ENCODE results near the gene CLEC4F. TPM values are rescaled to one million over a fixed set of nuclear protein-coding genes. Genes with fewer than 3 reads are reported as not detected.

Gene CLEC4F
- total RNA-seq, 1 experiment from 2014 or later: not detected

DNA sequence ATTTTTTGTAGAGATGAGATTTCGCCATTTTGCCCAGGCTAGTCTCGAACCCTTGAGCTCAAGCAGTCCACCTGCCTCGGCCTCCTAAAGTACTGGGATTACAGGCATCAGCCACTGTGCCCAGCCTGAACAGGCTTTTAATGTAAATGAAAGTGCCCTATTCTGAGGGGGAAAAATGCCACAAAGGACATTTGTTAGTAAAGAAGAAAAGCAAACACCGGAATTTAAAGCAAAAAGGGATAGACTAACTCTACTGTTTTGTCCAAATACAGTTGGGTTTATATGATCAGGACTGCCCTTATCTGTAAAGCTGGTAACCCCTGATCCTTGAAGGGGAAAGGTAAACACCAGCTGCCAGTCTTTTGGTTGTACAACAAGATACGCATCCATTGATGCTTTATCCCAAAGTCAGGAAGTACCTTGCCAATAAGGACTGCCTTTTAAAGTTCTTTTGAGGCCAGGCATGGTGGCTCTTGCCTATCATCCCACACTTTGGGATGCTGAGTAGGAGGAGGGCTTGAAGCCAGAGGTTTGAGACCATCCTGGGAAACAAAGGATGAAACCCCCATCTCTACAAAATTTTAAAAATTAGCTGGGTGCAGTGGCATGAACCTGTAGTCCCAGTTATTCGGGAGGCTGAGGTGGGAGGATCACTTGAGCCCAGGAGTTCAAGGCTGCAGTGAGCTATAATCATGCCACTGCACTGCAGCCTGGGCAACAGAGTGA is 13.1 kb downstream of the CLEC4F start:
- H3K4me1 Mint-ChIP-seq: no peaks in the 10 kb centered on the region
- H3K36me3 Mint-ChIP-seq: no peaks in the 10 kb centered on the region
- H3K4me3 Mint-ChIP-seq: no peak overlapping the region
- DNase-seq (ENCODE audit: low spot score) (no peak), ATAC-seq (no peak)
- ChIA-PET POLR2A (no interaction called here), CTCF (interaction anchor here (1.0 kb wide), 1 partner anchor 18 kb away, joined by 3 read pairs; no protein-coding TSS in a partner anchor)
- no peaks in the 10 kb centered on the region for H3K9me3 Mint-ChIP-seq
- H3K27ac Mint-ChIP-seq: no peak overlapping the region
- TF ChIP-seq ZNF423 (CRISPR knock-in tag; IDR thresholded peaks at IDR 0.05): no peak
- TF ChIP-seq ZNF138 (CRISPR knock-in tag; conservative IDR thresholded peaks at IDR 0.05): no peak
- TF ChIP-seq ELF4 (CRISPR knock-in tag; IDR thresholded peaks at IDR 0.05; ENCODE audit: low read depth): no peak
- TF ChIP-seq, protein P1, sequence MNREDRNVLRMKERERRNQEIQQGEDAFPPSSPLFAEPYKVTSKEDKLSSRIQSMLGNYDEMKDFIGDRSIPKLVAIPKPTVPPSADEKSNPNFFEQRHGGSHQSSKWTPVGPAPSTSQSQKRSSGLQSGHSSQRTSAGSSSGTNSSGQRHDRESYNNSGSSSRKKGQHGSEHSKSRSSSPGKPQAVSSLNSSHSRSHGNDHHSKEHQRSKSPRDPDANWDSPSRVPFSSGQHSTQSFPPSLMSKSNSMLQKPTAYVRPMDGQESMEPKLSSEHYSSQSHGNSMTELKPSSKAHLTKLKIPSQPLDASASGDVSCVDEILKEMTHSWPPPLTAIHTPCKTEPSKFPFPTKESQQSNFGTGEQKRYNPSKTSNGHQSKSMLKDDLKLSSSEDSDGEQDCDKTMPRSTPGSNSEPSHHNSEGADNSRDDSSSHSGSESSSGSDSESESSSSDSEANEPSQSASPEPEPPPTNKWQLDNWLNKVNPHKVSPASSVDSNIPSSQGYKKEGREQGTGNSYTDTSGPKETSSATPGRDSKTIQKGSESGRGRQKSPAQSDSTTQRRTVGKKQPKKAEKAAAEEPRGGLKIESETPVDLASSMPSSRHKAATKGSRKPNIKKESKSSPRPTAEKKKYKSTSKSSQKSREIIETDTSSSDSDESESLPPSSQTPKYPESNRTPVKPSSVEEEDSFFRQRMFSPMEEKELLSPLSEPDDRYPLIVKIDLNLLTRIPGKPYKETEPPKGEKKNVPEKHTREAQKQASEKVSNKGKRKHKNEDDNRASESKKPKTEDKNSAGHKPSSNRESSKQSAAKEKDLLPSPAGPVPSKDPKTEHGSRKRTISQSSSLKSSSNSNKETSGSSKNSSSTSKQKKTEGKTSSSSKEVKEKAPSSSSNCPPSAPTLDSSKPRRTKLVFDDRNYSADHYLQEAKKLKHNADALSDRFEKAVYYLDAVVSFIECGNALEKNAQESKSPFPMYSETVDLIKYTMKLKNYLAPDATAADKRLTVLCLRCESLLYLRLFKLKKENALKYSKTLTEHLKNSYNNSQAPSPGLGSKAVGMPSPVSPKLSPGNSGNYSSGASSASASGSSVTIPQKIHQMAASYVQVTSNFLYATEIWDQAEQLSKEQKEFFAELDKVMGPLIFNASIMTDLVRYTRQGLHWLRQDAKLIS (CRISPR knock-in tag; IDR thresholded peaks at IDR 0.05; ENCODE audit: borderline replicate concordance): no peak
- no peak for TF ChIP-seq OVOL2 (CRISPR knock-in tag; IDR thresholded peaks at IDR 0.05; ENCODE audit: borderline replicate concordance)
- TF ChIP-seq CBFB (CRISPR knock-in tag; IDR thresholded peaks at IDR 0.05; ENCODE audit: low read depth): no peak
- TF ChIP-seq, protein P2, sequence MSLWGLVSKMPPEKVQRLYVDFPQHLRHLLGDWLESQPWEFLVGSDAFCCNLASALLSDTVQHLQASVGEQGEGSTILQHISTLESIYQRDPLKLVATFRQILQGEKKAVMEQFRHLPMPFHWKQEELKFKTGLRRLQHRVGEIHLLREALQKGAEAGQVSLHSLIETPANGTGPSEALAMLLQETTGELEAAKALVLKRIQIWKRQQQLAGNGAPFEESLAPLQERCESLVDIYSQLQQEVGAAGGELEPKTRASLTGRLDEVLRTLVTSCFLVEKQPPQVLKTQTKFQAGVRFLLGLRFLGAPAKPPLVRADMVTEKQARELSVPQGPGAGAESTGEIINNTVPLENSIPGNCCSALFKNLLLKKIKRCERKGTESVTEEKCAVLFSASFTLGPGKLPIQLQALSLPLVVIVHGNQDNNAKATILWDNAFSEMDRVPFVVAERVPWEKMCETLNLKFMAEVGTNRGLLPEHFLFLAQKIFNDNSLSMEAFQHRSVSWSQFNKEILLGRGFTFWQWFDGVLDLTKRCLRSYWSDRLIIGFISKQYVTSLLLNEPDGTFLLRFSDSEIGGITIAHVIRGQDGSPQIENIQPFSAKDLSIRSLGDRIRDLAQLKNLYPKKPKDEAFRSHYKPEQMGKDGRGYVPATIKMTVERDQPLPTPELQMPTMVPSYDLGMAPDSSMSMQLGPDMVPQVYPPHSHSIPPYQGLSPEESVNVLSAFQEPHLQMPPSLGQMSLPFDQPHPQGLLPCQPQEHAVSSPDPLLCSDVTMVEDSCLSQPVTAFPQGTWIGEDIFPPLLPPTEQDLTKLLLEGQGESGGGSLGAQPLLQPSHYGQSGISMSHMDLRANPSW (CRISPR knock-in tag; conservative IDR thresholded peaks at IDR 0.05; ENCODE audit: low read depth): no peak
- TF ChIP-seq SOX15 (CRISPR knock-in tag; IDR thresholded peaks at IDR 0.05): no peak
- no peak for TF ChIP-seq ZNF317 (CRISPR knock-in tag; IDR thresholded peaks at IDR 0.05; ENCODE audit: borderline replicate concordance, low read depth)
- TF ChIP-seq SMAD3 (CRISPR knock-in tag; IDR thresholded peaks at IDR 0.05; ENCODE audit: borderline replicate concordance): no peak
- TF ChIP-seq ZNF121 (CRISPR knock-in tag; IDR thresholded peaks at IDR 0.05): no peak
- no peak for TF ChIP-seq IRF2 (CRISPR knock-in tag; IDR thresholded peaks at IDR 0.05; ENCODE audit: borderline replicate concordance, low read depth)
- TF ChIP-seq, protein P3, sequence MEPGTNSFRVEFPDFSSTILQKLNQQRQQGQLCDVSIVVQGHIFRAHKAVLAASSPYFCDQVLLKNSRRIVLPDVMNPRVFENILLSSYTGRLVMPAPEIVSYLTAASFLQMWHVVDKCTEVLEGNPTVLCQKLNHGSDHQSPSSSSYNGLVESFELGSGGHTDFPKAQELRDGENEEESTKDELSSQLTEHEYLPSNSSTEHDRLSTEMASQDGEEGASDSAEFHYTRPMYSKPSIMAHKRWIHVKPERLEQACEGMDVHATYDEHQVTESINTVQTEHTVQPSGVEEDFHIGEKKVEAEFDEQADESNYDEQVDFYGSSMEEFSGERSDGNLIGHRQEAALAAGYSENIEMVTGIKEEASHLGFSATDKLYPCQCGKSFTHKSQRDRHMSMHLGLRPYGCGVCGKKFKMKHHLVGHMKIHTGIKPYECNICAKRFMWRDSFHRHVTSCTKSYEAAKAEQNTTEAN (CRISPR knock-in tag; IDR thresholded peaks at IDR 0.05): no peak
- TF ChIP-seq, protein P4, sequence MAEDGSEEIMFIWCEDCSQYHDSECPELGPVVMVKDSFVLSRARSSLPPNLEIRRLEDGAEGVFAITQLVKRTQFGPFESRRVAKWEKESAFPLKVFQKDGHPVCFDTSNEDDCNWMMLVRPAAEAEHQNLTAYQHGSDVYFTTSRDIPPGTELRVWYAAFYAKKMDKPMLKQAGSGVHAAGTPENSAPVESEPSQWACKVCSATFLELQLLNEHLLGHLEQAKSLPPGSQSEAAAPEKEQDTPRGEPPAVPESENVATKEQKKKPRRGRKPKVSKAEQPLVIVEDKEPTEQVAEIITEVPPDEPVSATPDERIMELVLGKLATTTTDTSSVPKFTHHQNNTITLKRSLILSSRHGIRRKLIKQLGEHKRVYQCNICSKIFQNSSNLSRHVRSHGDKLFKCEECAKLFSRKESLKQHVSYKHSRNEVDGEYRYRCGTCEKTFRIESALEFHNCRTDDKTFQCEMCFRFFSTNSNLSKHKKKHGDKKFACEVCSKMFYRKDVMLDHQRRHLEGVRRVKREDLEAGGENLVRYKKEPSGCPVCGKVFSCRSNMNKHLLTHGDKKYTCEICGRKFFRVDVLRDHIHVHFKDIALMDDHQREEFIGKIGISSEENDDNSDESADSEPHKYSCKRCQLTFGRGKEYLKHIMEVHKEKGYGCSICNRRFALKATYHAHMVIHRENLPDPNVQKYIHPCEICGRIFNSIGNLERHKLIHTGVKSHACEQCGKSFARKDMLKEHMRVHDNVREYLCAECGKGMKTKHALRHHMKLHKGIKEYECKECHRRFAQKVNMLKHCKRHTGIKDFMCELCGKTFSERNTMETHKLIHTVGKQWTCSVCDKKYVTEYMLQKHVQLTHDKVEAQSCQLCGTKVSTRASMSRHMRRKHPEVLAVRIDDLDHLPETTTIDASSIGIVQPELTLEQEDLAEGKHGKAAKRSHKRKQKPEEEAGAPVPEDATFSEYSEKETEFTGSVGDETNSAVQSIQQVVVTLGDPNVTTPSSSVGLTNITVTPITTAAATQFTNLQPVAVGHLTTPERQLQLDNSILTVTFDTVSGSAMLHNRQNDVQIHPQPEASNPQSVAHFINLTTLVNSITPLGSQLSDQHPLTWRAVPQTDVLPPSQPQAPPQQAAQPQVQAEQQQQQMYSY (CRISPR knock-in tag; IDR thresholded peaks at IDR 0.05): no peak
- TF ChIP-seq ZNF232 (CRISPR knock-in tag; IDR thresholded peaks at IDR 0.05): no peak
- peaks cover 32% of the 10 kb centered on the region for H3K27me3 Mint-ChIP-seq (ENCODE audit: low read depth)

Data from WTC11 (cell line).